Measurements from ENCODE around the gene IL21.

DNA sequence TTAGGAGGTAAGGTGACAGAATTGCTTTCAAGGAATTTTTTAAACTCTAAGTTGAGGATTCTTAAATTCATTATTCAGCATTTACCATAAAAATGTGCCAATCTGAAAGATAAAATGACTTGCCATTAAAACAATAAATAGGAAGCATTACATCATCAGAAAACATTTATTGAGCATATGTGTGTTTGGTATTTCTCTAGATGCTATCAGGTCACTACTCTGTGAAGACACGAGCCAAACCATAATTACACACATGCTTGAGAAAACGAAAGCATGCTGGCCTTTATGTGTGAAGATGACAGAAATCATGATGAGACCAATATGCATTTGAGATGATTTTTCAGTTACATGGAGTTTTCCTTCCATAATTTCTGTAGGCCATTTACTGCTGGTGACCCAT, 12.3 kb upstream of the IL21 start:
- TF ChIP-seq CTCF (optimal IDR thresholded peaks at IDR 0.05 in 1 of 3, IDR thresholded peaks at IDR 0.05 in 1 of 3, conservative IDR thresholded peaks at IDR 0.05 in 1 of 3; ENCODE audit: extremely low read depth in 1 of 3, insufficient read depth in 2 of 3, low read length in 3 of 3) = no peak
- no peak for TF ChIP-seq EZH2 (IDR thresholded peaks at IDR 0.05; ENCODE audit: low read length)

Measured in keratinocyte (primary cell).